ENCODE results near the gene FBF1.

DNA sequence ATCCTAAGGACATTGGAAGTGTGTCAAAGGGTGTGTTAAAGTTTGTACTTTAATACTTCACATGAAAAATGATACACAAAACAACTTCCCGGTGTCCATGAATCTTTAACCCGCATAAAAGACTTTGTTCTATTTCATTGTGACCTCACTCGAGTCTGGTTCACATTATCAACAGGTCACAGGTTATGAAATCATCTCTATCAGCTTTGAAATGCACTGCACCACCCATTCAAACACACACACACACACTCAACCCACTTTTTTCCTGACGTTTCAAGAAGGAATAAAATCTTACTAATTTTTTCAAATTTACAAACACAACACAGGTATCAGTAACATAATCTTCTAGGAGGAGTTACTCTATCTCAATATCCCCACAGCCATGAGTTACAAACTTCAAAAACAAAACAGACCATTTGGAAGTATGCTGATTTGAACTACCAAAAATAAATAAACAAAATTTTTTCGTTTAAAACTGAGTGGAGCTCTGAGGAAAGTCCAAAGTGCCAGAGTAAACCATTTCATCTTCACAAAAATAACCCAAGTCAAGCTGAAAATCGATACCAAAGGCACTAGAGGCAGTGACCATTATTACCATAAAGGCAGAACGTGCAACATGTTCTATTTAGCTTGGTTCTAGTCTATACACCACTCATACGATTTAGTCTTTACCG lies 35.5 kb upstream of the FBF1 start:
- no peak for TF ChIP-seq EZH2 (IDR thresholded peaks at IDR 0.05; ENCODE audit: borderline replicate concordance, low read depth, low read length, poor library complexity, severe bottlenecking)
- TF ChIP-seq, protein P1, sequence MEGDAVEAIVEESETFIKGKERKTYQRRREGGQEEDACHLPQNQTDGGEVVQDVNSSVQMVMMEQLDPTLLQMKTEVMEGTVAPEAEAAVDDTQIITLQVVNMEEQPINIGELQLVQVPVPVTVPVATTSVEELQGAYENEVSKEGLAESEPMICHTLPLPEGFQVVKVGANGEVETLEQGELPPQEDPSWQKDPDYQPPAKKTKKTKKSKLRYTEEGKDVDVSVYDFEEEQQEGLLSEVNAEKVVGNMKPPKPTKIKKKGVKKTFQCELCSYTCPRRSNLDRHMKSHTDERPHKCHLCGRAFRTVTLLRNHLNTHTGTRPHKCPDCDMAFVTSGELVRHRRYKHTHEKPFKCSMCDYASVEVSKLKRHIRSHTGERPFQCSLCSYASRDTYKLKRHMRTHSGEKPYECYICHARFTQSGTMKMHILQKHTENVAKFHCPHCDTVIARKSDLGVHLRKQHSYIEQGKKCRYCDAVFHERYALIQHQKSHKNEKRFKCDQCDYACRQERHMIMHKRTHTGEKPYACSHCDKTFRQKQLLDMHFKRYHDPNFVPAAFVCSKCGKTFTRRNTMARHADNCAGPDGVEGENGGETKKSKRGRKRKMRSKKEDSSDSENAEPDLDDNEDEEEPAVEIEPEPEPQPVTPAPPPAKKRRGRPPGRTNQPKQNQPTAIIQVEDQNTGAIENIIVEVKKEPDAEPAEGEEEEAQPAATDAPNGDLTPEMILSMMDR (conservative IDR thresholded peaks at IDR 0.05; ENCODE audit: low read depth, low read length) = no peak

All from A673 (cell line).